ENCODE results near the gene NPBWR2. TPM values are rescaled to one million over a fixed set of nuclear protein-coding genes. Genes with fewer than 3 reads are reported as not detected.

Gene NPBWR2
- polyA plus RNA-seq, 1 donor from 2014 or later: not detected

- TF ChIP-seq SMC3 (conservative IDR thresholded peaks at IDR 0.05; ENCODE audit: poor library complexity) (no peak), EP300 (conservative IDR thresholded peaks at IDR 0.05; ENCODE audit: poor library complexity, severe bottlenecking) (no peak), CTCF (IDR thresholded peaks at IDR 0.05; ENCODE audit: poor library complexity, severe bottlenecking) (no peak), POLR2AphosphoS5 (IDR thresholded peaks at IDR 0.05) (no peak), REST (IDR thresholded peaks at IDR 0.05; ENCODE audit: borderline replicate concordance) (no peak), MXI1 (conservative IDR thresholded peaks at IDR 0.05; ENCODE audit: poor library complexity, severe bottlenecking) (no peak)
- no peaks in the 10 kb centered on the region for H3F3A ChIP-seq (ENCODE audit: insufficient read depth, low read length, poor library complexity, severe bottlenecking)
- no peaks in the 10 kb centered on the region for H3K36me3 ChIP-seq (ENCODE audit: insufficient read depth, low read length)
- no peaks in the 10 kb centered on the region for H4K20me1 ChIP-seq (ENCODE audit: insufficient read depth)
- H2AFZ ChIP-seq (ENCODE audit: low read depth, low read length): no peak overlapping the region
- H3K9ac ChIP-seq (ENCODE audit: low read length): no peak overlapping the region
- H3K27me3 ChIP-seq (ENCODE audit: insufficient read depth, low read depth, low read length): no peaks in the 10 kb centered on the region
- H3K9me3 ChIP-seq (ENCODE audit: low read length): no peaks in the 10 kb centered on the region
- no peaks in the 10 kb centered on the region for H3K79me2 ChIP-seq (replicated peaks; ENCODE audit: insufficient read depth, low read length)
- no peak overlapping the region for H3K4me3 ChIP-seq (ENCODE audit: low read length)
- no peak overlapping the region for H3K4me2 ChIP-seq (ENCODE audit: low read length)
- no peak overlapping the region for H3K27ac ChIP-seq (ENCODE audit: low read length)
- H3K9me2 ChIP-seq (ENCODE audit: insufficient read depth, low read length): no peaks in the 10 kb centered on the region
Measured at GRCh38 chr20:64112691-64113443, 5.5 kb upstream of the NPBWR2 start.

- H3K9me3 ChIP-seq (ENCODE audit: low read length): no peaks in the 10 kb centered on the region
- H3F3A ChIP-seq (ENCODE audit: insufficient read depth, low read length, poor library complexity, severe bottlenecking): no peaks in the 10 kb centered on the region
- H3K27me3 ChIP-seq (ENCODE audit: insufficient read depth, low read depth, low read length): no peaks in the 10 kb centered on the region
- no peaks in the 10 kb centered on the region for H4K20me1 ChIP-seq (ENCODE audit: insufficient read depth)
- no peaks in the 10 kb centered on the region for H3K79me2 ChIP-seq (replicated peaks; ENCODE audit: insufficient read depth, low read length)
- H2AFZ ChIP-seq (ENCODE audit: low read depth, low read length): no peak overlapping the region
- no peaks in the 10 kb centered on the region for H3K36me3 ChIP-seq (ENCODE audit: insufficient read depth, low read length)
- no peak overlapping the region for H3K4me3 ChIP-seq (ENCODE audit: low read length)
- no peak overlapping the region for H3K27ac ChIP-seq (ENCODE audit: low read length)
- H3K9ac ChIP-seq (ENCODE audit: low read length): no peak overlapping the region
- no peaks in the 10 kb centered on the region for H3K9me2 ChIP-seq (ENCODE audit: insufficient read depth, low read length)
- TF ChIP-seq EP300 (conservative IDR thresholded peaks at IDR 0.05; ENCODE audit: poor library complexity, severe bottlenecking) (no peak), CTCF (IDR thresholded peaks at IDR 0.05; ENCODE audit: poor library complexity, severe bottlenecking) (no peak), TAF1 (IDR thresholded peaks at IDR 0.05; ENCODE audit: low read depth) (no peak), SMC3 (conservative IDR thresholded peaks at IDR 0.05; ENCODE audit: poor library complexity) (no peak), RAD21 (conservative IDR thresholded peaks at IDR 0.05) (no peak), POLR2AphosphoS5 (IDR thresholded peaks at IDR 0.05) (no peak), MXI1 (conservative IDR thresholded peaks at IDR 0.05; ENCODE audit: poor library complexity, severe bottlenecking) (no peak), EZH2 (IDR thresholded peaks at IDR 0.05; ENCODE audit: borderline replicate concordance, insufficient read depth, low read length, poor library complexity, severe bottlenecking) (no peak), REST (IDR thresholded peaks at IDR 0.05; ENCODE audit: borderline replicate concordance) (no peak)
- no peak overlapping the region for H3K4me2 ChIP-seq (ENCODE audit: low read length)
Measured at GRCh38 chr20:64111841-64112641, 4.7 kb upstream of the NPBWR2 start.

Data from neural cell (in vitro differentiated cells).